ENCODE data around the gene FARSA.

The FARSA gene

DNA sequence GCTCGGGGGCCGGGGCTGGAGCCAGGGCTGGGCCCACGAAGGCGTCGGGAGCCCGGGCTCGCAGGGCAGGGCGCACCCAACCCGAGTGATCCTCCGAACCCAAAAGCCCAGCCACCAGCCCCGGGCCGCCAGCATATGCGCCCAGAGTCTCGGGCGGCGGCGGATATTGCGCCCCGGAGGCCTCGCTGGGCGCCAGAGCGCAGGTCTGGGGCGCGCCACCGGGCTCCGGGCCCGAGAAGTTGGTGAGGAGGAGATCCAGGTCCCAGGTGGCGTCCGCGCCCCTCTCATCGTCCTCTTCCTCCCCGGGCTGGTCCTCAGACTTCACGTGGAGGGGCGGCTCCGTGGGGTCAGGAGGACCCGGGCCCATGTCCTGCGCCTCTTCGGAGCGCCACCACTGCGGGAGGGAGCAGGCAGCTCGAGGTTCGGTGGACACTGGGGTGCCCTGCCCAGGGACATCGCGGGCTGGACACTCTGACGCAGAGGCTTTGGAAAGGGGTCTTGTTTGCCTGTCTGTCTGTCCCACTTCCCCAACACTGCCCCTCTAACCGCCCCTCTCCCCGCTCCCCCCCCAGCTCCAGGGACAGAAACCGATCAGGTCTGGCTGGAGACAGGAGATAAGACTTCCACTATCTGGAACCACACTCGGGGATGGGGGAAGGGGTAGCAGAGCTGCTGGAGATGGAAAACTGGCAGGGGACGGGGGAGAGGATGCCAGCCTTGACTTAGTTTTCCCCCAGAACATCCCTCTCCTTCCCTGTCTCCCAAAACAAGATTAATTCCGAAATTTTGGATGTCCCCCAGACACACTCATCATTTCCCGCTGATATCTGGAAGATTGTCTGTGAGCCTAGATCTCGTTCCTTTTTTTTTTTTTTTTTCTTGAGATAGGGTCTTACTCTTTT, 47.5 kb downstream of the FARSA start:
- no peak for DNase-seq
- no peak overlapping the region for H3K27ac ChIP-seq
- in situ Hi-C loops (cut with HindIII; ENCODE audit: low pct_ligation_motif_present, low sequenced_read_pairs), result no loop called here
- H3K36me3 ChIP-seq (replicated peaks), result no peaks in the 10 kb centered on the region
- TF ChIP-seq, protein P1, sequence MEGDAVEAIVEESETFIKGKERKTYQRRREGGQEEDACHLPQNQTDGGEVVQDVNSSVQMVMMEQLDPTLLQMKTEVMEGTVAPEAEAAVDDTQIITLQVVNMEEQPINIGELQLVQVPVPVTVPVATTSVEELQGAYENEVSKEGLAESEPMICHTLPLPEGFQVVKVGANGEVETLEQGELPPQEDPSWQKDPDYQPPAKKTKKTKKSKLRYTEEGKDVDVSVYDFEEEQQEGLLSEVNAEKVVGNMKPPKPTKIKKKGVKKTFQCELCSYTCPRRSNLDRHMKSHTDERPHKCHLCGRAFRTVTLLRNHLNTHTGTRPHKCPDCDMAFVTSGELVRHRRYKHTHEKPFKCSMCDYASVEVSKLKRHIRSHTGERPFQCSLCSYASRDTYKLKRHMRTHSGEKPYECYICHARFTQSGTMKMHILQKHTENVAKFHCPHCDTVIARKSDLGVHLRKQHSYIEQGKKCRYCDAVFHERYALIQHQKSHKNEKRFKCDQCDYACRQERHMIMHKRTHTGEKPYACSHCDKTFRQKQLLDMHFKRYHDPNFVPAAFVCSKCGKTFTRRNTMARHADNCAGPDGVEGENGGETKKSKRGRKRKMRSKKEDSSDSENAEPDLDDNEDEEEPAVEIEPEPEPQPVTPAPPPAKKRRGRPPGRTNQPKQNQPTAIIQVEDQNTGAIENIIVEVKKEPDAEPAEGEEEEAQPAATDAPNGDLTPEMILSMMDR (IDR thresholded peaks at IDR 0.05; ENCODE audit: low read depth, low read length, missing control alignments), result no peak
- no peak overlapping the region for H3K4me3 ChIP-seq (ENCODE audit: low read depth, low read length)
- peaks cover 14% of the 10 kb centered on the region for H3K27me3 ChIP-seq (replicated peaks)

- peaks cover 14% of the 10 kb centered on the region for H3K27me3 ChIP-seq (replicated peaks)
- TF ChIP-seq, protein P1 (IDR thresholded peaks at IDR 0.05; ENCODE audit: low read depth, low read length, missing control alignments), result peak; percentile 69
- DNase-seq, result peak; percentile 18
- peak overlapping the region; percentile 9 for H3K4me3 ChIP-seq (ENCODE audit: low read depth, low read length)
- in situ Hi-C loops (cut with HindIII; ENCODE audit: low pct_ligation_motif_present, low sequenced_read_pairs), result no loop called here
- no peak overlapping the region for H3K27ac ChIP-seq
- no peaks in the 10 kb centered on the region for H3K36me3 ChIP-seq (replicated peaks)
Measured at GRCh38 chr19:12884926-12885748, 48.4 kb downstream of the FARSA start.

DNA sequence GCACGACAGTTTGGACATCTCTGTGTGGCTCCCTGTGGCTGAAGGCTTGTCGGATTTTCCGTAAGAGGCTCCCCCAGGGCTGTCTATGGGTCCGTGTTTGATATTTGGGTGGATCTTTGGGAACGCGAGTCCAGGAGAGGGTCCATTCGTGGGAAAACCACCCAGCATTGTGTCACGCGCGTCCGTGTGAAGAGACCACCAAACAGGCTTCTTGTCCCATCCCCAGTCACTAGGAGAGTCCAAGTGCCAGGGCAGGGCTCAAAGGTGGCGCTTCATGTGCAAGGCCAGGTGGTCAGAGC, 48.9 kb downstream of the FARSA start:
- no peak overlapping the region for H3K27ac ChIP-seq
- H3K36me3 ChIP-seq (replicated peaks), result no peaks in the 10 kb centered on the region
- no peak for DNase-seq
- TF ChIP-seq, protein P1 (IDR thresholded peaks at IDR 0.05; ENCODE audit: low read depth, low read length, missing control alignments), result no peak
- H3K4me3 ChIP-seq (ENCODE audit: low read depth, low read length), result no peak overlapping the region
- peaks cover 14% of the 10 kb centered on the region for H3K27me3 ChIP-seq (replicated peaks)
- in situ Hi-C loops (cut with HindIII; ENCODE audit: low pct_ligation_motif_present, low sequenced_read_pairs), result no loop called here

- Histone ChIP-seq H3K4me3 (ENCODE audit: low read depth, low read length) (no peak overlapping the region), H3K27me3 (replicated peaks) (peaks cover 14% of the 10 kb centered on the region), H3K27ac (no peak overlapping the region), H3K36me3 (replicated peaks) (no peaks in the 10 kb centered on the region)
- TF ChIP-seq, protein P1 (IDR thresholded peaks at IDR 0.05; ENCODE audit: low read depth, low read length, missing control alignments), result no peak
- DNase-seq, result no peak
- in situ Hi-C loops (cut with HindIII; ENCODE audit: low pct_ligation_motif_present, low sequenced_read_pairs), result no loop called here
Measured at GRCh38 chr19:12884202-12884601, 49.3 kb downstream of the FARSA start.

DNA sequence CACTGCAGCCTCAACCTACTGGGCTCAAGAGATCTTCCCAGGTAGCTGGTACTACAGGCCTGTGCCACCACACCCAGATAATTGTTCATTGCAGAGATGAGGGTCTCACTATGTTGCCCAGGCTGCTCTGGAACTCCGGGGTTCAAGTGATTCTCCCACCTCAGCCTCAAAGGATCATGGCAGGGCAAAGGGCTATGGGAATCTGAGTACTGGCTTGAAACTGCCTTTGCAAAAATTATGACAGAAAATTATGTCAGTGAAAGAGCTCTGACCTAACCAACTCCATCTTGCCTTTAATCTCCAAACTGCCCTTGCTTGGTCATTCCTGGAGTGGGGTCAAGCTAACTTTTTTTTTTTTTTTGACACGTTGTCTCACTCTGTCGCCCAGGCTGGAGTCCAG, 50.9 kb downstream of the FARSA start:
- H3K27me3 ChIP-seq (replicated peaks), result peaks cover 14% of the 10 kb centered on the region
- in situ Hi-C loops (cut with HindIII; ENCODE audit: low pct_ligation_motif_present, low sequenced_read_pairs), result no loop called here
- H3K36me3 ChIP-seq (replicated peaks), result no peaks in the 10 kb centered on the region
- TF ChIP-seq, protein P1 (IDR thresholded peaks at IDR 0.05; ENCODE audit: low read depth, low read length, missing control alignments), result no peak
- H3K27ac ChIP-seq, result no peak overlapping the region
- DNase-seq, result no peak
- no peak overlapping the region for H3K4me3 ChIP-seq (ENCODE audit: low read depth, low read length)

Data from brain microvascular endothelial cell (primary cell).